Stomach smooth muscle (tissue), 2 donors: Measurements from ENCODE around the gene PDE4D.

Experiments used
- H3K27ac ChIP-seq: one replicate; pipeline ENCODE4 v1.7.0; 2013; ENCODE audit warnings: mild to moderate bottlenecking, low read length, inconsistent platforms
- H3K27me3 ChIP-seq, 2 donors: one replicate each; pipeline ENCODE4 v1.7.0; 2013; ENCODE audit warnings: low read length in 2 of 2; ENCODE audit not compliant: insufficient read depth in 2 of 2, control insufficient read depth in 1 of 2
- H3K36me3 ChIP-seq, 2 donors: one replicate each; pipeline ENCODE4 v1.7.0; 2013; ENCODE audit warnings: low read length in 2 of 2; ENCODE audit not compliant: control insufficient read depth in 2 of 2, insufficient read depth in 2 of 2
- H3K4me1 ChIP-seq: one replicate; pipeline ENCODE4 v1.7.0; 2013; ENCODE audit warnings: low read length; ENCODE audit not compliant: control insufficient read depth, insufficient read depth
- H3K4me3 ChIP-seq, 2 donors: one replicate each; pipeline ENCODE4 v1.7.0; 2013; ENCODE audit warnings: low read length in 2 of 2
- H3K9ac ChIP-seq, 2 donors: one replicate each; pipeline ENCODE4 v1.7.0; 2013; ENCODE audit warnings: low read length in 2 of 2, mild to moderate bottlenecking in 1 of 2
- H3K9me3 ChIP-seq, 2 donors: one replicate each; pipeline ENCODE4 v1.7.0; 2013; ENCODE audit warnings: low read length in 2 of 2; ENCODE audit not compliant: control insufficient read depth in 2 of 2
- donor health status: healthy.
- donor health status: Pancreatic carcinoma.

PDE4D gene

GRCh38 chr5:59293700-59294099, 599.8 kb downstream of the PDE4D start:
- Histone ChIP-seq H3K9me3 (no peaks in the 10 kb centered on the region), H3K36me3 (no peaks in the 10 kb centered on the region), H3K27ac (peak overlapping the region; percentile 77), H3K4me1 (peaks cover 10% of the 10 kb centered on the region), H3K4me3 (no peak overlapping the region), H3K9ac (no peak overlapping the region), H3K27me3 (no peaks in the 10 kb centered on the region)

DNA sequence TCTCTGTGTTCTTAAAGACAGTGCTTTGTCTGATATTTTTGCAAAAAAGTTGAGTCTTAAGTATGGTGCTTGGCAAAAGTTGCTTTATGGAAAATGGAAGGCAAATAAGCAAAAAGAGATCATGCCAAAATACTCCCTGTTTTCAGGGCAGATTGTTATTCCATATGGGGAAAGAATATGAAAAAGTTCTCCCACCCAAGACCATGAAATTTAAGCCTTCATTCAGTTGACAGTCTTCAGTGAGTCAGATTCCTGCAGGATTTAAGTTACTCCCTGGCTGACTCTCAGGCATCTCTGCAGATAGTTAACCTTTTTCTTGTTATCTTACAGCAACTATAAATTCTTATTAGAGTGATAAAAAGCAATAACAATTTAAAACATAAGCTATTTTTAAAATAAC, 601.6 kb downstream of the PDE4D start:
- Histone ChIP-seq H3K36me3 (no peaks in the 10 kb centered on the region), H3K4me3 (no peak overlapping the region), H3K4me1 (peaks cover 10% of the 10 kb centered on the region), H3K27ac (no peak overlapping the region), H3K9ac (no peak overlapping the region), H3K9me3 (no peaks in the 10 kb centered on the region), H3K27me3 (no peaks in the 10 kb centered on the region)

- Histone ChIP-seq H3K4me1 (no peaks in the 10 kb centered on the region), H3K9ac (no peak overlapping the region), H3K4me3 (no peak overlapping the region), H3K9me3 (no peaks in the 10 kb centered on the region), H3K36me3 (no peaks in the 10 kb centered on the region), H3K27me3 (no peaks in the 10 kb centered on the region), H3K27ac (no peak overlapping the region)
Observed at GRCh38 chr5:59287884-59288283, 605.6 kb downstream of the PDE4D start.

DNA sequence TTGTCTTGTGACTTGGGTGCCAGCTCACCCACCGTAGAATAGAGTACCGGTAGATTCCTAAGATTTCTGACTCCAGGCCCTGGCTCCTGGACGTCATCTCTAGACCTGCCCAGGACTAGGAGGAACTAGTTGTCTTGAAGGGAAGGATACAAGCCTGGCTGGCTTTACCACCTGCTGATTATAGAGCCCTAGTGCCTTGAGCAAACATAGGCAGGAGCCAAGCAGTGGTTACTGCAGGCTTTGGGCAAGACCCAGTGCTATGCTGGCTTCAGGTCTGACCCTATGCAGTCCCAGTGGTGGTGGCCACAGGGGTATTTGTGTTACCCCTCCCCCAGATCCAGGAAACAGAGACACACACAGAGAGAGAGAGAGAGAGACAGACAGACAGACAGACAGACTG, 606.2 kb downstream of the PDE4D start:
- no peaks in the 10 kb centered on the region for H3K9me3 ChIP-seq
- no peak overlapping the region for H3K27ac ChIP-seq
- no peaks in the 10 kb centered on the region for H3K36me3 ChIP-seq
- no peaks in the 10 kb centered on the region for H3K27me3 ChIP-seq
- H3K4me1 ChIP-seq = no peaks in the 10 kb centered on the region
- H3K4me3 ChIP-seq = no peak overlapping the region
- no peak overlapping the region for H3K9ac ChIP-seq

DNA sequence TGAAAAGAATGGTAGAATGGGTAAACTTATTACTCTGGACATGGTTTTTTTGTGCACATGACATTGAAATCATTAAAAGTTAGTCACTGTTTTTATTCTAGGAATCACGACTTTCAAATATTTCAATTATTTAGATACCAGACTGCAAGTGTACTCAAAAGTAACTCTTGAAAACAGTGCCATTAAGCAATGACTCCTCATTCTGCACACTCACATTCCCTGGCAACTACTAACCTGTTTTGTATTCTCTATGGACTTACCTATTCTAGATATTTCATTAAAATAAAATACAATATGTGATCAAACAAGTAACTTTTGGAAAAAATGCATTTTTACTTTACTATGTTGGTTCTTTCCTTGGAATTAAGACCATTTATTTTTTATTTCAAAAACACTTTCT, 607.0 kb downstream of the PDE4D start:
- H3K36me3 ChIP-seq = no peaks in the 10 kb centered on the region
- no peak overlapping the region for H3K9ac ChIP-seq
- H3K27me3 ChIP-seq = no peaks in the 10 kb centered on the region
- H3K4me1 ChIP-seq = no peaks in the 10 kb centered on the region
- H3K4me3 ChIP-seq = no peak overlapping the region
- no peak overlapping the region for H3K27ac ChIP-seq
- no peaks in the 10 kb centered on the region for H3K9me3 ChIP-seq

DNA sequence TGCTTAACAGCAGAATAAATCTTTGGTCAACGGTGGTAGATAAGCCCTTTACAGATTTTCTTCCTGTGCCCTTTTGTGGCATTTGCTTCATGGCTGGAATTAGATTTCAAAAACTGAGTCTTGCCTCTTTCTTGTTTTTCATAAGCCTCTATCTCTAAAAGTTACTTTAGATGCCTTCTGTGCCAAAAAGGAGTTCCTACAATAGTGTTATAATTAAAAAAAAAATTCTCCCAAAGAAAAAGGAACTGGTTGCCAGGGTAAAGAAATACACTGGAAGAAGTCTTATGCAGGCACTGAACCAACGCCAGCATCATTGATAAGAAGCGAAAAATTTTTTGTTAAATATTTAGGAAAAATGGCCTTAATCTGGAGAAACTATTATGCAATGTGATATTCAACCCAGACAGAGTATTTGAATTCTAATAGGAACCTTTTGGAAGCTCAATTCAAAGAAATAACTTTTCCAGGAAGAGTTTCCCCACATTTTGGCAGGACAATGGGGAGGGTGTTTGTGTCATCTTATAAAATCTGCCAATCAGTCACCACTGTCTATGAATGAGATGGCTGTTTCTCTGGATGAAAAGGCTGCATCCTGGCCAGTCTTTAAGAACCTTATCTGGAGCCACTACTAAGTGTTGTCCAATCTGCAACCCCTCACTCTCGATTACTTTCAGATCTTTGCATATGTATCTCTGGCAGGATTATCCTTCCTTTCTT, 608.1 kb downstream of the PDE4D start:
- no peak overlapping the region for H3K9ac ChIP-seq
- no peak overlapping the region for H3K27ac ChIP-seq
- no peaks in the 10 kb centered on the region for H3K36me3 ChIP-seq

DNA sequence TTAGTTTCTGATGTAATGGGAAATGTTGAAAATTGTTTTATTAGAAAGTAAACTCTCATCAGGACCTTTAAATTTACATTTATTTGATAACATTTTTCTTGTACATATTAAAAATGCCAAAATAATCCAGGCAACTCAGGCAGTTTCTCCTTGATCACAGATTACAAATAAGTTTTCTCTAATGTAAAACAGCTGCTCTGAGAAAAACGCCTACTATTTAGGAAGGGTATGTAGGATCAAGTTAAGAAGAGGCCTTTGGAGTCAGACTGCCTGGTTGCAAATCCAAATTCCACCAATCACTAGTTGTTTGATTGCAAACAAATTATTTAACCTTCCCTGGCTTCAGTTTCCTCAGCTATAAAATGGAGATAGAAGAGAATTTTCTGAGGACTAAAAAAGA, 610.8 kb downstream of the PDE4D start:
- Histone ChIP-seq H3K27me3 (no peaks in the 10 kb centered on the region), H3K4me1 (no peaks in the 10 kb centered on the region), H3K27ac (no peak overlapping the region), H3K4me3 (no peak overlapping the region), H3K36me3 (no peaks in the 10 kb centered on the region), H3K9ac (no peak overlapping the region), H3K9me3 (no peaks in the 10 kb centered on the region)

More for the DNA sequence above, 608.1 kb downstream of the PDE4D start:
- no peaks in the 10 kb centered on the region for H3K9me3 ChIP-seq
- no peak overlapping the region for H3K4me3 ChIP-seq
- H3K4me1 ChIP-seq = no peaks in the 10 kb centered on the region
- H3K27me3 ChIP-seq = no peaks in the 10 kb centered on the region

DNA sequence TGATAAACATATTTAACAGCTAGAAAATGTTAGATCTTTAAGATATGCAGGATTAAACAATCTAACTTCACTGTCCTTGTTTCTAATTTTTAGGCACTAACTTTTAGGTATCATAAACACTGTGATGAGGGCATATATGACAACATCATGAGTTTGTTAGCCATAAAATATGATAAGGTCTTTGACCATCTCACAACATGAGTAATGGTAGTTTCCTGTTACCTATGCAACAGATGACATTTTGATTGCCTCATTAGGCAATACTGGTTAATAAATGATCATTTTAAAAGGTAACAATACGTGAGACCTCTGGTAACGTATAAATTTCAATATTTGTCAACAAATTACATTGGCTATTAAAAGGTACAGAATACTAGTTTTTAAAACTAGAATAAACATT, 613.5 kb downstream of the PDE4D start:
- Histone ChIP-seq H3K27me3 (no peaks in the 10 kb centered on the region), H3K9me3 (no peaks in the 10 kb centered on the region), H3K9ac (no peak overlapping the region), H3K36me3 (no peaks in the 10 kb centered on the region), H3K4me3 (no peak overlapping the region), H3K4me1 (peaks cover 11% of the 10 kb centered on the region), H3K27ac (no peak overlapping the region)

GRCh38 chr5:59276917-59277372, 616.6 kb downstream of the PDE4D start:
- H3K27ac ChIP-seq = peak overlapping the region; percentile 86
- H3K4me1 ChIP-seq = peaks cover 11% of the 10 kb centered on the region
- no peaks in the 10 kb centered on the region for H3K27me3 ChIP-seq
- no peaks in the 10 kb centered on the region for H3K36me3 ChIP-seq
- H3K4me3 ChIP-seq = peak overlapping the region; percentile 0
- no peak overlapping the region for H3K9ac ChIP-seq
- no peaks in the 10 kb centered on the region for H3K9me3 ChIP-seq

DNA sequence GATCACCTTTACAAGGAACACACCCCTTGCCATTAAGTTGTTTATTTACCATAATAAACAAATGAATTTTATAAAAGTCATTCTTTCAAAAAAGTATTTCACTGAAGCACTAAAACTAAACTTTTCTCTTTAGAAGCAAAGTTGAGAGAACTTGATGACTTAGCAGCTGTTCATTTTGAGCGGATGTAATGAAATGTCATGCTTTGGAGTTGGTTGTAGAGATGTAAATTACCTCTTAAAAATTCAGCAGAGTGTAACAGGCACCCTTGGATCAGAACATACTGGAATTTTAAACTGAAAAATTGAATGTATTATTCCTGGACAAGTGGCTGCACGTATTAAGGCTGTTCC, 617.2 kb downstream of the PDE4D start:
- Histone ChIP-seq H3K36me3 (no peaks in the 10 kb centered on the region), H3K9ac (peak overlapping the region; percentile 70 to 75), H3K9me3 (no peaks in the 10 kb centered on the region), H3K27me3 (no peaks in the 10 kb centered on the region), H3K4me1 (peaks cover 11% of the 10 kb centered on the region), H3K4me3 (peak overlapping the region; percentile 68 to 79), H3K27ac (peak overlapping the region; percentile 86)

GRCh38 chr5:59275510-59276324, 617.8 kb downstream of the PDE4D start:
- H3K4me1 ChIP-seq = peaks cover 11% of the 10 kb centered on the region
- H3K9ac ChIP-seq = peak overlapping the region; percentile 70 to 75
- H3K36me3 ChIP-seq = no peaks in the 10 kb centered on the region
- peak overlapping the region; percentile 68 to 79 for H3K4me3 ChIP-seq
- no peaks in the 10 kb centered on the region for H3K27me3 ChIP-seq
- no peaks in the 10 kb centered on the region for H3K9me3 ChIP-seq
- H3K27ac ChIP-seq = peak overlapping the region; percentile 86
